Measurements from ENCODE around the gene GRM4. TPM values are rescaled to one million over a fixed set of nuclear protein-coding genes. Genes with fewer than 3 reads are reported as not detected.

The GRM4 gene
- total RNA-seq, 4 donors from 2014 or later: not detected

DNA sequence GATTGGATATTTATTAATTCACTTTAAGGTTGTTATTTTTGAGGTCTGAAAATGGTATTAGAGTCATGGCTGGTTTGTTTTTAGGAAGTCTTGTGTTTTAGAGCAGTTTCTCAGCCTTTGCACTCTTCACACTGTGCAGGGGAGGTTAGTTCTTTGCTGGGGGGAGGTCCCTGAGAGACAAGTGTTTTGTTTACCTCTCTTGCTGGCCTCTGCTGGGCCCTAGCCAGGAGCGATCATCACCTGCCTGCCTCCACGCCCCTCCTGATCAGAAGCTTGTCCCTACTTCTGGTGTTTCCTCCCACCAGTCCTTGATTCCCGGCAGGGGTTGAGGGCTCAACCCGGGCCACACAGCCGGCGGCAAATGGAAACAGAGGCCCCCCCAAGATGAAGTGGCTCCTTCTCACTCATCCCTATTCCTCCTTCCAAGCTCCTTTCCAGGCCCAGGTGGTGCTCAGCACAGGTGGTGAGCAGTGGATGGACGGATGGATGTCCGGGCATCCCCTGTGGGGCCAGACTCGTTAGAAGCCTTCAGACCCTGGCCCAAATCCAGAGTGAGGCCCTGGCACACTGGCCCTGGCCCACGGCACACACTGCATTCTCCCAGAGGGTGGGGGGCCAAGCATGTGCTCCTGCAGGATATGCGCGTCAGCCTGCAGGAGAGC, 51.3 kb downstream of the GRM4 start:
- 25 to 90% methylated on average over 2 to 10 of the region's 12 CpGs for WGBS, 2 donors
- H3K4me1 ChIP-seq: no peaks in the 10 kb centered on the region
- H3K4me3 ChIP-seq: no peak overlapping the region
- H3K36me3 ChIP-seq: no peaks in the 10 kb centered on the region
- DNase-seq: no peak
- H3K27me3 ChIP-seq: peaks cover 0 to 83% (median 4%) of the 10 kb centered on the region in 4 donors
- TF ChIP-seq, protein P1, sequence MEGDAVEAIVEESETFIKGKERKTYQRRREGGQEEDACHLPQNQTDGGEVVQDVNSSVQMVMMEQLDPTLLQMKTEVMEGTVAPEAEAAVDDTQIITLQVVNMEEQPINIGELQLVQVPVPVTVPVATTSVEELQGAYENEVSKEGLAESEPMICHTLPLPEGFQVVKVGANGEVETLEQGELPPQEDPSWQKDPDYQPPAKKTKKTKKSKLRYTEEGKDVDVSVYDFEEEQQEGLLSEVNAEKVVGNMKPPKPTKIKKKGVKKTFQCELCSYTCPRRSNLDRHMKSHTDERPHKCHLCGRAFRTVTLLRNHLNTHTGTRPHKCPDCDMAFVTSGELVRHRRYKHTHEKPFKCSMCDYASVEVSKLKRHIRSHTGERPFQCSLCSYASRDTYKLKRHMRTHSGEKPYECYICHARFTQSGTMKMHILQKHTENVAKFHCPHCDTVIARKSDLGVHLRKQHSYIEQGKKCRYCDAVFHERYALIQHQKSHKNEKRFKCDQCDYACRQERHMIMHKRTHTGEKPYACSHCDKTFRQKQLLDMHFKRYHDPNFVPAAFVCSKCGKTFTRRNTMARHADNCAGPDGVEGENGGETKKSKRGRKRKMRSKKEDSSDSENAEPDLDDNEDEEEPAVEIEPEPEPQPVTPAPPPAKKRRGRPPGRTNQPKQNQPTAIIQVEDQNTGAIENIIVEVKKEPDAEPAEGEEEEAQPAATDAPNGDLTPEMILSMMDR (IDR thresholded peaks at IDR 0.05): no peak
- no peak for TF ChIP-seq POLR2A (IDR thresholded peaks at IDR 0.05)
- no peaks in the 10 kb centered on the region for H3K9me3 ChIP-seq
- intact Hi-C loops (cut with DNase I): no loop called here
- no peak overlapping the region for H3K27ac ChIP-seq

DNA sequence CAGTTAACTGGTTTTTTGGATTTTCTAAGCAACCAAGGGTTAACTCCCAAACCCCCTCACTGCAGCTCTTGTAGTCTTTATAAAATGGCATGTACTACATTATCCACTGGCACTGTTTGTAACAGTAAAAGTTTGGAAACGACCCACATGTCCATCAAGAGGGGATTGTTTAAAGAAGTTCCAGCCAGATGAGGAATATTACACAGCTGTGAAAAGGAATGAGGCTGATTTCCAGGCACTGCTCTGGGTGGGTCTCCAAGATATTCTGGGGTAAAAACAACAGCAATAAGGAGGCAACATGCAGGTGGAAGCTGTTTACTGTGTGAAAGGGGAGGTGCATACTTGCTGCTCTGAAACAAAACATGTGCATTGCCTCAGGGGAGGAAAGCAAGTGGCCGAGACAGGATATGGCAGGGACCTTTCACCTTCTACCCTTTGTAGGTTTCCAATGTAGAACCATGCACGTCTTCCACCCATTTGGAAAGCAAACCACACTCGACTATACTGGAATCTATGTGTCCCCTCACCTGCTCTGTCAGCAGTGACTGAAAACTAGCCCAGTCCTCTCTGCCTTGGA, 51.9 kb downstream of the GRM4 start:
- 34% methylated on average over 4 of the region's 4 CpGs for WGBS, 2 donors

DNA sequence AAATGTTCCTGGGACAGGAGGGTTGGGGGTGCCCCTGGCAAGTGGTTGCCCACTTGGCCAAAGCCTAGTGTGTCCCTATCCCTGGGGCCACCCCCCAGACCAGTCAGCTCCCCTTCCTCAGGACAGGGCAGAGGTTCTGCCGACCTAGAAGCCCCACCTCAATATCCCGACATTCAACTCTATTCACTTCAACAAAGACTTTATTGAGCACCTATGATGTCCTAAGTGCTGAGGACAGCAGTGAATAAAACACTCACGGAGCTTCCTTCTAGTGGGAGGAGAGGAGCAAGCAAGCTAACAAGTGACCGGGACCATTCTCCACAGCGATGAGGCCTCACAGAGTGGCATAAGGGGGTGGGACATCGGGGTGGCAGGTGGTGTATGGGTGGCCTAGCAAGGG, 52.7 kb downstream of the GRM4 start:
- H3K36me3 ChIP-seq: no peaks in the 10 kb centered on the region
- no peaks in the 10 kb centered on the region for H3K9me3 ChIP-seq
- WGBS, 2 donors: 63 to 90% methylated on average over 2 to 4 of the region's 6 CpGs
- H3K4me3 ChIP-seq: no peak overlapping the region
- intact Hi-C loops (cut with DNase I): no loop called here
- peaks cover 0 to 71% (median 4%) of the 10 kb centered on the region in 4 donors for H3K27me3 ChIP-seq
- DNase-seq: no peak
- no peaks in the 10 kb centered on the region for H3K4me1 ChIP-seq
- TF ChIP-seq, protein P1 (IDR thresholded peaks at IDR 0.05): no peak
- TF ChIP-seq POLR2A (IDR thresholded peaks at IDR 0.05): no peak
- H3K27ac ChIP-seq: no peak overlapping the region

More for the DNA sequence above, 51.9 kb downstream of the GRM4 start:
- no peak overlapping the region for H3K4me3 ChIP-seq
- intact Hi-C loops (cut with DNase I): no loop called here
- TF ChIP-seq, protein P1 (IDR thresholded peaks at IDR 0.05): no peak
- TF ChIP-seq POLR2A (IDR thresholded peaks at IDR 0.05): no peak
- H3K27ac ChIP-seq: no peak overlapping the region
- H3K9me3 ChIP-seq: no peaks in the 10 kb centered on the region
- no peak for DNase-seq
- H3K4me1 ChIP-seq: no peaks in the 10 kb centered on the region
- peaks cover 0 to 78% (median 4%) of the 10 kb centered on the region in 4 donors for H3K27me3 ChIP-seq
- H3K36me3 ChIP-seq: no peaks in the 10 kb centered on the region

DNA sequence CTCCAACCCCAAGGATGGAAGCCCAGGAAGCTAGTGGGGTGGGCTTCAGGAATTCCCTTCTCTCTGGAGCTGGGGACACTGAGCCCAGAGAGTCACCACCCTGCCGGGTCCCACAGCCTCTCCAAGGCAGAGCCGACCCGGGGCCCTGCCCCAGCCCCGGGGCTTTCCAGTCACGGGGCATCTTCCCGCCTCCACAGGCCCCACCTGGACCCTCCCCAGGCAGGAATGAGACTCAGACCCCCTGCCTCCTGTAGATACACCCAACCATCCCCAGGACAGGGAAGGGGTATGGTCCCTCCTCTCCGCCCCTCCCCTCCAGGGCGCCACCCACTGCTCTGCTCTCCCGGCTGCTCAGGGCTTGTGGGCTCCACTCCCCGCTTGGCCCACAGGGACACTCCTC, 53.3 kb downstream of the GRM4 start:
- Histone ChIP-seq H3K36me3 (no peaks in the 10 kb centered on the region), H3K4me1 (no peaks in the 10 kb centered on the region), H3K27me3 (peaks cover 0 to 65% (median 4%) of the 10 kb centered on the region in 4 donors), H3K27ac (no peak overlapping the region), H3K4me3 (no peak overlapping the region), H3K9me3 (no peaks in the 10 kb centered on the region)
- no peak for DNase-seq
- 70% methylated on average over 2 of the region's 10 CpGs; no CpG with 5 or more reads in 1 of the 2 donors for WGBS, 2 donors
- intact Hi-C loops (cut with DNase I): no loop called here
- TF ChIP-seq POLR2A (IDR thresholded peaks at IDR 0.05): no peak
- TF ChIP-seq, protein P1 (IDR thresholded peaks at IDR 0.05): no peak

DNA sequence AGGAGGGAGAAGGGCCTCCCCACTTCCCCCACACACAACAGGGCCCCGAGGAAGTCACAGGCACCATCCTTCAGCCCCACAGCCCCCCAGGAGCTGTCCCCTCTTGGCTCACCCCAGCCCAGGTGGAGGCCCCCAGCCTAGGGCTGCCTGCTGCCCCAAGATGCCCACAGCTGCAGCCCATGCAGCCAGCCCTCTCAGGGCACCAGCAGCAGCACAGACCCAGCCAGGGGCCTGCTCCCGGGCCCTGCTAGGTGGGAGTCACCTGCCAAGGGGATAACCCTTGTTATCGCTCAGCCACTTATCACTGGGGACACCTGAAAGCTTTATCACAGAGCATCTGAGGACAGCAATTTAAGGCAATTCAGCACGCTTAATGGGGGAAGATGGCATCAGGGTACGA, 55.0 kb downstream of the GRM4 start:
- H3K36me3 ChIP-seq: no peaks in the 10 kb centered on the region
- peaks cover 0 to 48% (median 3%) of the 10 kb centered on the region in 4 donors for H3K27me3 ChIP-seq
- no peak overlapping the region for H3K4me3 ChIP-seq
- TF ChIP-seq, protein P1 (IDR thresholded peaks at IDR 0.05): no peak
- no peak for TF ChIP-seq POLR2A (IDR thresholded peaks at IDR 0.05)
- H3K9me3 ChIP-seq: no peaks in the 10 kb centered on the region
- intact Hi-C loops (cut with DNase I): no loop called here
- H3K27ac ChIP-seq: no peak overlapping the region
- 88 to 100% methylated on average over 1 to 2 of the region's 5 CpGs for whole genome bisulfite sequencing, 2 donors
- no peaks in the 10 kb centered on the region for H3K4me1 ChIP-seq
- no peak for DNase-seq
